CD4-positive, alpha-beta T cell treated with Interleukin-6 at 100 ng/mL for 8 hours (primary cell): ENCODE data around the gene HOXD8.

Experiments
- DNase-seq: peaks from one replicate; pipeline ENCODE4 v3.0.0-alpha.2; 2020; ENCODE audit warnings: mixed read lengths, low spot score

HOXD8 gene

DNA sequence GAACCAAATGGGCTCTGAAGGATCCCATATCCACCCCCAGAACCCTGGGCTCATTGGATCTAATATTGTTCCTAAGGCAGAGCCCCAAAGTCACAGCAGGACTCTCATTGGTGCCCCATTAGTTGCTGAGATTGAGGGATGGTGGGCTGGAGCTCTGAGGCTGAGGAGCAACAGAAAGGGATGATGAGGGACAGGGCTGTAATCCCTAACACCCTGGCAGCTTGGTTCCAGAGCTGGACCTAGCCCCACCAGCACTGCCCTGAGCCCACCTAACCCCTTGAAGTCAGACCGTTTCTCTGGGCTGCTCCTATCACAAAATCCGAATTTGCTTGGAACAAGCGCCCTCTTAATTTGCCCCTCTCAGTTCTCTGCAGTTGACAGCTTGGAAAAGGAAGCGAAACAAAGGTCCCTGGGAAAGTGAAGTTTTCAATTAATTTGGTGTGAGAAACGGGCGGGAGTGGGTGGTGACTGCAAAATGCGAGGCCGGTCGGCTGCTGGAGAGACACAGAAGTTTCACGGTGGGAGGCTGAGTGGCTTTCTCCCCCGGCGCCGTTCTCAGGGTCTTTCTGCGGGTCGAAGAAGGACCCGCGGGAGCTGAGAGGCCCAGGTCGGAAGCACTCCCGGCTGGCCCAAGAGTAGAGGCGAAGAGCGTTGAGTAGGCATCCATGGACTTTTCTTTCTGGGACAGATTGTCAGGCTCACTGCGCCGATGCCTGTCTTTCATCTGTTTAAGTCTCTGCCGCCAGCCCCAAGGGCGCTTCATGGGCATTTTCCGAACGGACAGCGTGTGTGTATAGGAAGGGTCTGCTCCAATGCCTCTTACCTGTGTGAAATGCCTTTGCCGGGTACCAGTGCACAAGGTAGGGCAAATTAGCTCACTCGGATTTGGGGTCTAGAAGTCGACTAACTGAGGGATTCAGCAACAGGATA, 37.9 kb upstream of the HOXD8 start:
- DNase-seq, result no peak

GRCh38 chr2:176092270-176093144, 37.0 kb upstream of the HOXD8 start, which contains the start of gene HOXD13:
TSS of gene HOXD13 (plus strand) at chr2:176092721. CDS start at chr2:176092891, 170 bp downstream.
- DNase-seq, result no peak

- DNase-seq, result no peak
Measured at GRCh38 chr2:176093145-176093897, 36.2 kb upstream of the HOXD8 start.

DNA sequence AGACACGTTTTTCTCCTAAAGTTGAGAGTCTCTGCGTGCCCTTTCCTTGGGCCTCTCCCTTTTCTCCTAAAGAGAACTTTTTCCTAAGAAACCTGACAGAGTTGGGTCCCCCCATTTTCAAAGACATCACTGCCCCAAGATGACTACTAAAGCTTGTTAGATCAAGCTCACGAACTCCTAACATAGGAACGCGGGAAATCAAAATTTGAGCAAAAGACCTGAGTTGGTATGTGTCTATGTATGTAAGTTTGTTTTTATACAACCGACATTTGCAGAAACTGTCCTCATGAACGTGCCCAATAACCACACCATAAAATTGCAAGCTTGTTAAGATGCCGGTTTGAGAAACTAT, 35.6 kb upstream of the HOXD8 start:
- DNase-seq, result no peak

- DNase-seq, result no peak
Measured at GRCh38 chr2:176094349-176094748, 35.2 kb upstream of the HOXD8 start.

DNA sequence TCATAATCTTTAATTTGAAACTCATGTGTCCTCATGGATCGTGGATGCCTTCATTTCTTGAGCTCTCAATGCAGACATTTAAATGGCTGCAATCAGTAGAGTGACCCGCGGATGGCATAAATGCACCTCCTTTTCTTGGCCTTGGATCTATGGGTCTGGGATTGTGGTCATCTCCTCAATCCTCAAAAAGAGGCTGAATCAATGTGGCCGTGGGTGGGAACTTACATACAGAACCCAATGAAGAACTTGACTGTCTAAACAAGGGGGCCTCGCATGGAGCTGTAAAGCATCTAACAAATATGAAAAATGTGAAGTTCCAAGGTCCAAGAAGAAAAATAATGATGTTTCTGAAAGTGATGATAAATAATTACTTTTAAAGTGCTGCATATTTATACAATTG, 34.1 kb upstream of the HOXD8 start:
- no peak for DNase-seq

DNA sequence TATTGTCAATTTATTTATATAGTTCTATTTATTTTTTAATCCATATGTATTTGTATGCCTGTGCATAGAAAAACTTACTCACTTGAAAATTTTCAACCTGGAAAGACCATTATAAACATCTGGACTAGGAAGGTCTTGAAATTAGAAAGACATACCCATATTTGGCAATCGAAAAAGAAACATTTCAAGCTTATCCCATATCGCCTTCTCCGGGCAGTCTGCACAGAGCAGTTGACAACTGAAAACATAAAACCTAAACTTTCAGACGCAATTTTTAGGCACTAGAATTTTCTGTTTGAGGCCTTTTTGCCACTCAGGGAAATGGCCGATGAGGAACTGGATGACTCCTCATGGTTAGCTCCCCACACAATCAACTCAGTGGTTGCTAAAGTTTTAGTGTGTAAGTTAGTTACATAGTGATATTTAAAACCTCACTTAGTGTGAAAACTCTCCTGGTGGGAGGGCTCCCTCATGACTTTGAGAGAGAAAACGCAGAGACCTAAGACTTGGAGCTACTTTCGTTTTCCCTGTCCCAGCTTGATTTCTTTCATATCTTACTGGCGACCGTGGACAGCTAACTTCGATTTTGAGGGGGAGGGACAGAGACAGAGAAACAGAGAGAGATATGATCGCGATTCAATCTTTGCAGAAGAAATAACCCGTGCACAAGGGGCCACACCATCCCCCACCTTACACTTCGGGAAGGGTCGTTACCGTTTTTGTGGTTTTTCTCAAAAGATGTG, 33.1 kb upstream of the HOXD8 start:
- no peak for DNase-seq

GRCh38 chr2:176096986-176097819, 32.3 kb upstream of the HOXD8 start:
- peak; percentile 38 for DNase-seq

DNA sequence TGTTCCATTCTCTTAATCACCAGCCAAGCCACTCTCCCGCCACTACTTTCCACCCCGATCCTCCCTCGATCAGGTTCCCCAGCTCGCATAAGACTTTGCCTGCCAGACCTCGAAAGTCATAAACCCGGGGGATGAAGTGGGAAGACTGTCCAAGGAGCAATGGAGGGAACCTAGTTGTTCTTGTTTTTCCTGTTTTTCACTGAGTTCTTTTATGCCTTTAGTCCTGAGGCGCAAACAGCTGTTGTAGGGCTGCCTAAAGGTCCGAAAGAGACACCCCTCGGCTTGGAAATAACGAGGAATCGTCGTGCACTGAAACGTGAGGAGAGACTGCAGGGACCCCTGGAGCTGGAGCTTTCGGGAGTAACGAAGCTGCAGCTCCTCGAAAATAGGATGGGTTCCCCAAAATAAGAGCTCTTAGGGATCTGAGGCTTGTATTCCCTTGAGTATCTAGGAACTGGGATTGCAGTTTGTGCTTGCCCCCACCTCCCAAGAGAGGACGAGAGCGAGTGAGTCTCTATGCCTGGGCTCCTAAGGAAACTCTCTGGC, 31.6 kb upstream of the HOXD8 start:
- no peak for DNase-seq

GRCh38 chr2:176098366-176099158, 30.9 kb upstream of the HOXD8 start:
- DNase-seq, result no peak

DNA sequence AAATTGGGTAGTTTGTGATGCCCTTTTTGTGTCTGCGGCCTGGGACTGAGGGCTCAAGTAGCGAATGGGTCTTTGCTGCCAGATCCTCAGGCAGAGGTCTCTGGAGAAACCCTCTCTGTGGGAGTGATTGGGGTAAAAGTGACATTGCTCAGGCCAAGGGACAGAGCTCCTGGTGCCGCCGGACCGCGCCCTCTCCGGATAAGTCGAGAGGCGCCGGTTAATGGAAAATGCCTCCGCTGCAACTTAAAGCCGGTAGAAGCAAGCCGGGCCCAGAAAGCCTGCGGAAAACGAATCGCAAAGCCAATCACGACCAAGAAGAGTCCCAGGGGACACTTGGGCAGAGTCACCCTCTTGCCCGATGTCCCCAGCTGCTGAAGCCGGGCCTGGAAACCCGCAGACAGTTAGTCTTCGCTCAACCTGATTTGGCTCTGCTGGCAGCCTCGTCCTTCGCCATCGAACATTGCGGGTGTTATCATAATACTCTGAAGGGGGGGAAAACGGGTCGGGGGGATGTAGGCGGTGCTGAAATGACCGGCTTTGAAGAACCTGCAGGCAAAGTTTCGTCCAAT, 30.3 kb upstream of the HOXD8 start:
- no peak for DNase-seq

DNA sequence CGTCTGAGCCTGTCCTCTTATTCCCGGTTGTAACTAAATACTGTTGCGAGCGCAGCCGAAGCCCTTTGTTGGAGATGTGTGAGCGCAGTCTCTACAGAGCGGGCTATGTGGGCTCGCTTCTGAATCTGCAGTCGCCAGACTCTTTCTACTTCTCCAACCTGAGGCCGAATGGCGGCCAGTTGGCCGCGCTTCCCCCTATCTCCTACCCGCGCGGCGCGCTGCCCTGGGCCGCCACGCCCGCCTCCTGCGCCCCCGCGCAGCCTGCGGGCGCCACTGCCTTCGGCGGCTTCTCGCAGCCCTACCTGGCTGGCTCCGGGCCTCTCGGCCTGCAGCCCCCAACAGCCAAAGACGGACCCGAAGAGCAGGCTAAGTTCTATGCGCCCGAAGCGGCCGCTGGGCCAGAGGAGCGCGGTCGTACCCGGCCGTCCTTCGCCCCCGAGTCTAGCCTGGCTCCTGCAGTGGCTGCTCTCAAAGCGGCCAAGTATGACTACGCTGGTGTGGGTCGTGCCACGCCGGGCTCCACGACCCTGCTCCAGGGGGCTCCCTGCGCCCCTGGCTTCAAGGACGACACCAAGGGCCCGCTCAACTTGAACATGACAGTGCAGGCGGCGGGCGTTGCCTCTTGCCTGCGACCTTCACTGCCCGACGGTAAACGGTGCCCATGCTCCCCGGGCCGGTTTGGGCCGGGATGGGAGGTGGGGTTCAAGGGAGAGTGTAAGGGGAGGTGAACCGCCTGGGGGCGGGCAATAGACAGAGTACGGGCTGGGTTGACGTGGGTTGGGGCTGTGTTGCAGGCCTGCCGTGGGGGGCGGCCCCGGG, 29.6 kb upstream of the HOXD8 start, which contains the start of gene HOXD12:
Gene HOXD12 (plus strand): TSS at position 68 of the 819 bp plus-strand sequence. CDS start 7 bp downstream, at position 75.
- no peak for DNase-seq

- DNase-seq, result no peak
Measured at GRCh38 chr2:176100547-176101140, 28.9 kb upstream of the HOXD8 start.

DNA sequence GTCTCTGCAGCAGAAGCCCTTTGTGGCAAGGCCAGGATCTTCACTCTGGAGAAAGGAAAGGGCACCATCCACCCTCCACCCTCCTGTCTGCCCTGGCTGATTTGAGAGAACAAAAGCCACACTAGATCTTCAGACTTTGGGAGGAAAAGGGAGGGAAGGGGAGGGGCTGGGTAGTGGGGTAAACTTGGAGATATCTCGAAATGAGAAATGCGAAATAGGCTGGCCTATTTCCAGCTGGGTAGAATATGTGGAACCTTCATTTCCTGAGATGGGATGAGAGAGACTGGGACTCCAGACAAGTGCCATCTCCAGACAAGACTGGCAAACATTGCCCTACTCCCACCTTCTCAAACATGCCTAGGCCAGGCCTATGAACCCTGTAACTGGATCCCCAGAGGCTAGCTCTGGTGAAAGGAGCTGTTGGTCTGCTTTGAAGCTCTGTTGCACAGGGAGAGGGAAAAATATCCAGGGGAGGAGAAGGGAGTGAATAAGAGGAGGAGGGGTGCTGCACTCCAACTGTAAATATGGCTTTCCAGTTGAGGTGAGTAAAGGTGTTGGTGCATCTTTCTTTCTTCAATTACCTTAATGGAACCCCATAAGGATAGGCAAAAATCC, 28.2 kb upstream of the HOXD8 start:
- DNase-seq, result no peak

DNA sequence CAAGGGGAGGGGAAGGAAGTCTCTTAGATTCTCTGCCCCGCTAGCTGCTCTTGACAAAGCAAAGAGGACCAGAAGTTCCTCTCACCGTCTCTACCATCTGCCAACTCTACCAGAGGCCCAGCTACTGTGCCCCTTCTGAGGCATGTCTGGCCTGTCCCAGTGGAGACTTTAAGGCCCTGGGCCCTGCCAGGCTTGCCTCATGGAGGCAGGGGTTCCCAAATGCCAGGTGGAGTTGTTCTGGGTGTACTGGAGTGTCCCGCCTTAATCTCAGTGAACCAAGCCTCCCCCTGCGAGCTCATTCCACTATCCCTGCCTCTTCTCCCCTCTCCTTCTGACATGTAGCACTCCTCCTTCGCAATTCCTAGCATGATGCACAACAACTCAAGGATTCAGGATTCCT, 27.7 kb upstream of the HOXD8 start:
- no peak for DNase-seq

DNA sequence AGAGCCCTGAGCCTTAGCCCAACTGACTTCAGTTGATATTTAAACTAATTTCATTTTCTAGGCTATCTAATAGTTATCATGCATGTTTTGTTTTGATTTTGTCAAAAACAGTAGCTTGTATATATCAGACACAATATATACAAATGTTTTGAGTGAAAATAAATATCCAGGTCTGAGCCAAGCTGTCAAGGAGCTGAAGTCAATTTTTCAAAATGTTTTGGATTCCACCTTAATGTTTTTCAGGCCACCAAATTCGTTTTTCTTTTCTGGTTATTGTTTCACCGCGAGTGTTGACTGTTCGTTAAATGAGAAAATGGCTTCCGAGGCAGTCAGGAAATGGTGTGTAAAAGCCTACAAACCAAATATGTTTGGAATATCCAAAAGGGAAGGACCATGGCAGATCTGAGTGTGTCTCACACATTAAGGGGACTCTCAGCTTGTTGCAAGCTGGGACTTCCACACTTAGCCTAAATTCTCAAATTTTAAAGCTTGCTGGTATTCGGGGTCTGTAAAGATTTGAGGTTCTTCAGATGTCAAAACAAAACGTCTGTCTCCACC, 27.1 kb upstream of the HOXD8 start:
- no peak for DNase-seq

- no peak for DNase-seq
Measured at GRCh38 chr2:176103194-176103593, 26.3 kb upstream of the HOXD8 start.
